GM12872 (cell line): Measurements from ENCODE around the gene PPWD1.
A peak's percentile ranks its signal among the peaks of the same experiment; 100 is the strongest.

Source experiments
- CTCF ChIP-seq: IDR thresholded peaks from 3 replicates; pipeline ENCODE4 v1.5.1; 2011; ENCODE audit warnings: low read depth, mild to moderate bottlenecking, low read length, moderate library complexity; ENCODE audit not compliant: insufficient read depth

The PPWD1 gene

GRCh38 chr5:65624571-65625555 is 61.8 kb downstream of the PPWD1 start, which contains the start of the genes SHLD3 and TRAPPC13:
Gene SHLD3 (plus strand): TSS chr5:65625027. CDS start chr5:65629588, 4,561 bp downstream.
Gene TRAPPC13 (plus strand): TSS chr5:65625027. CDS start chr5:65625061, 34 bp downstream.
- peak; percentile 26; the same call in 1 of the 3 replicates for TF ChIP-seq CTCF

GRCh38 chr5:65625743-65626142 is 62.6 kb downstream of the PPWD1 start:
- no peak for TF ChIP-seq CTCF

- no peak for TF ChIP-seq CTCF
These were observed 67.9 kb downstream of the PPWD1 start for GRCh38 chr5:65630981-65631380.
